Occipital lobe (tissue), 2 donors: ENCODE results near the gene SLC25A10. TPM values are rescaled to one million over a fixed set of nuclear protein-coding genes. Genes with fewer than 3 reads are reported as not detected.
A peak's percentile ranks its signal among the peaks of the same experiment; 100 is the strongest.
"Not testable (repeated sequence)": the region's sequence is repeated elsewhere in the genome, so short reads cannot be mapped to it uniquely, and the experiment has no call there.

Source experiments
- DNase-seq: peaks from one replicate; lab custom pipeline; 2025; lab: John Stamatoyannopoulos, UW
- total RNA-seq: library from RNA; depleted of rRNA; stranded (reverse); fragments of >200 nt; gene quantifications from one replicate; pipeline ENCODE4 v1.2.3, GENCODE V29; 2014

The SLC25A10 gene
- total RNA-seq, result 4.2 TPM

GRCh38 chr17:81711814-81712467 lies at the start of gene SLC25A10:
Gene SLC25A10, plus strand, starts transcription at chr17:81712284. Its CDS starts 143 bp downstream, at chr17:81712427.
- peak; percentile 48 for DNase-seq

GRCh38 chr17:81664051-81664470 lies 48.0 kb upstream of the SLC25A10 start:
- DNase-seq, result no peak

GRCh38 chr17:81665205-81666091 lies 46.6 kb upstream of the SLC25A10 start:
- DNase-seq, result peak; percentile 31

- DNase-seq, result no peak
Observed at GRCh38 chr17:81666092-81666341, 46.1 kb upstream of the SLC25A10 start.

GRCh38 chr17:81666342-81667191 lies 45.5 kb upstream of the SLC25A10 start, which contains the start of the genes CCDC137 and OXLD1:
Gene CCDC137, plus strand, starts transcription at chr17:81666737. Its CDS starts 30 bp downstream, at chr17:81666767.
Gene OXLD1, minus strand, starts transcription at chr17:81666605. Its CDS starts 28 bp downstream, at chr17:81666577.
- DNase-seq, result peak; percentile 93

- no peak for DNase-seq
Observed at GRCh38 chr17:81667754-81668153, 44.3 kb upstream of the SLC25A10 start.

- DNase-seq, result no peak
Observed at GRCh38 chr17:81672504-81672903, 39.6 kb upstream of the SLC25A10 start.

- DNase-seq, result no peak
Observed at GRCh38 chr17:81672954-81673353, 39.1 kb upstream of the SLC25A10 start.

- DNase-seq, result no peak
Observed at GRCh38 chr17:81673561-81674258, 38.4 kb upstream of the SLC25A10 start.

- not testable (repeated sequence) for DNase-seq
Observed at GRCh38 chr17:81675515-81676221, 36.4 kb upstream of the SLC25A10 start.

- DNase-seq, result no peak
Observed at GRCh38 chr17:81676906-81677305, 35.2 kb upstream of the SLC25A10 start.

- no peak for DNase-seq
Observed at GRCh38 chr17:81680150-81680549, 31.9 kb upstream of the SLC25A10 start.

GRCh38 chr17:81681672-81682071 lies 30.4 kb upstream of the SLC25A10 start:
- DNase-seq, result no peak

GRCh38 chr17:81682565-81683207 lies 29.4 kb upstream of the SLC25A10 start:
- no peak for DNase-seq

- DNase-seq, result no peak
Observed at GRCh38 chr17:81683208-81683583, 28.9 kb upstream of the SLC25A10 start.

GRCh38 chr17:81683584-81684441 lies 28.3 kb upstream of the SLC25A10 start, which contains the start of the genes ARL16 and HGS:
Gene ARL16, minus strand, starts transcription at chr17:81683797. Its CDS starts 44 bp downstream, at chr17:81683753.
Gene HGS, plus strand, starts transcription at chr17:81684011. Its CDS starts 56 bp downstream, at chr17:81684067.
- DNase-seq, result peak; percentile 94

- no peak for DNase-seq
Observed at GRCh38 chr17:81684442-81684911, 27.6 kb upstream of the SLC25A10 start.

- no peak for DNase-seq
Observed at GRCh38 chr17:81685108-81685507, 27.0 kb upstream of the SLC25A10 start.

GRCh38 chr17:81686614-81687013 lies 25.5 kb upstream of the SLC25A10 start:
- no peak for DNase-seq
